HG02943 (cell line): ENCODE data around the gene PLSCR5.

Experiments used
- ATAC-seq: cut with Tn5 transposase; IDR thresholded peaks from one replicate; pipeline ENCODE4 v1.9.1; 2021; ENCODE audit warnings: mild to moderate bottlenecking, low read depth, moderate library complexity; ENCODE audit not compliant: unreplicated experiment

The PLSCR5 gene

GRCh38 chr3:146589899-146590508 lies 15.1 kb downstream of the PLSCR5 start:
- ATAC-seq, result peak; percentile 65

- no peak for ATAC-seq
Measured at GRCh38 chr3:146585156-146585555, 20.0 kb downstream of the PLSCR5 start.

- ATAC-seq, result no peak
Measured at GRCh38 chr3:146581951-146582467, 23.1 kb downstream of the PLSCR5 start.

GRCh38 chr3:146581080-146581601 lies 24.0 kb downstream of the PLSCR5 start:
- no peak for ATAC-seq

- ATAC-seq, result no peak
Measured at GRCh38 chr3:146577662-146578061, 27.5 kb downstream of the PLSCR5 start.

GRCh38 chr3:146575636-146576035 lies 29.5 kb downstream of the PLSCR5 start:
- no peak for ATAC-seq

- ATAC-seq, result no peak
Measured at GRCh38 chr3:146574173-146574572, 31.0 kb downstream of the PLSCR5 start.

GRCh38 chr3:146569314-146569713 lies 35.8 kb downstream of the PLSCR5 start:
- no peak for ATAC-seq

GRCh38 chr3:146566138-146566537 lies 39.0 kb downstream of the PLSCR5 start:
- no peak for ATAC-seq

GRCh38 chr3:146561879-146562278 lies 43.3 kb downstream of the PLSCR5 start:
- ATAC-seq, result no peak

GRCh38 chr3:146561463-146561862 lies 43.7 kb downstream of the PLSCR5 start:
- ATAC-seq, result no peak

GRCh38 chr3:146560678-146561077 lies 44.5 kb downstream of the PLSCR5 start:
- no peak for ATAC-seq

- no peak for ATAC-seq
Measured at GRCh38 chr3:146559388-146559787, 45.8 kb downstream of the PLSCR5 start.

GRCh38 chr3:146558781-146559180 lies 46.4 kb downstream of the PLSCR5 start:
- ATAC-seq, result no peak

- no peak for ATAC-seq
Measured at GRCh38 chr3:146557745-146558144, 47.4 kb downstream of the PLSCR5 start.

- ATAC-seq, result no peak
Measured at GRCh38 chr3:146555311-146555710, 49.8 kb downstream of the PLSCR5 start.

GRCh38 chr3:146554151-146554760 lies 50.9 kb downstream of the PLSCR5 start:
- ATAC-seq, result no peak

GRCh38 chr3:146550743-146551510 lies 54.2 kb downstream of the PLSCR5 start:
- ATAC-seq, result peak; percentile 81

GRCh38 chr3:146550070-146550615 lies 55.0 kb downstream of the PLSCR5 start:
- no peak for ATAC-seq

GRCh38 chr3:146547235-146547835 lies 57.8 kb downstream of the PLSCR5 start:
- no peak for ATAC-seq
